Renal cortical epithelial cell (primary cell): ENCODE data around the gene TRPM1. TPM values are rescaled to one million over a fixed set of nuclear protein-coding genes. Genes with fewer than 3 reads are reported as not detected.

ENCODE experiments used
- DNase-seq: peaks from one replicate; pipeline ENCODE4 v3.0.0-alpha.2; 2011; ENCODE audit warnings: low read depth
- total RNA-seq: library from RNA; depleted of rRNA; stranded (reverse); fragments of >200 nt; gene quantifications from 2 replicates; pipeline ENCODE4 v1.2.3, GENCODE V29; 2014

TRPM1 gene
- total RNA-seq, 1 donor from 2014 or later = not detected

DNA sequence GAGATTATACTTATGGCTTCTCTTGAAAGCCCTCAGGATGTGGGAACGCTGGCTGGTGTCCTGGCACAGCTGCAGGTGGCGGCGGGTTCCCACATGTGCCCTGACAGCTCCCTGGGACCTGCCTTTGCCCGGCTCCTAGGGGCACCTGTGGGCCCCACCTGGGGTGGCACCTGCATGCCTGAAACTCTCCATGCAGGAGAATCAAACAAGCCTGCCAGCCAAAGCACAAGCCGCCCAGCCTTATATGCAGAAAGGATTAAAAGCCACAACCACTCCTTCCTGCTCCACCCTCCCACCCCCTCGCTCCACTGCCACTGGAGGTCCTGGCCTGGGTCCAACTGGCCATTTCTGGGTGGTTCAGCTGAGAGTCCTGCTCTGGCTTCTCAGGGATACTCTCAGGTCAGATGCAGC lies 18.1 kb downstream of the TRPM1 start:
- DNase-seq = peak; percentile 55

GRCh38 chr15:31082771-31083369 lies 18.7 kb downstream of the TRPM1 start:
- no peak for DNase-seq

- DNase-seq = peak; percentile 44
Observed at GRCh38 chr15:31081588-31082250, 19.8 kb downstream of the TRPM1 start.

DNA sequence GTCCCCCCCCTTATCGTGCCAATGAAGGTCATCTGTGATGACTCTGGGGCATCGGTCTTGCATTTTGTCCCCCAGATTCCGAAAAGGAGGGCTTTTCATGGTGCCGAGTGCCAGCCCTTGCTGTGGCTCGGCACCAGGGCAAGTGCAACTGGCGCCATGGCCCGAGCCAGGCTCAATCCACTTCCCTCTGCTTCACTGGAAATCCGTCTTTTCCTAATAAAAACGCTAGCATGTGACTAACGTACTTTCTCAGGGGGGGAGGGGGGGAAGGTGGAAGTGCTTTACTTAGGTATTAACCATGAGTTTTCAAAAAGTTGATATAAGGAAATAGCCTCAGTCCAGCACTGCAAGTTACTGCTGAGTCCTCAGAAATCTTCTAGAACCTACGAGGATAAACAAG lies 20.5 kb downstream of the TRPM1 start:
- no peak for DNase-seq

DNA sequence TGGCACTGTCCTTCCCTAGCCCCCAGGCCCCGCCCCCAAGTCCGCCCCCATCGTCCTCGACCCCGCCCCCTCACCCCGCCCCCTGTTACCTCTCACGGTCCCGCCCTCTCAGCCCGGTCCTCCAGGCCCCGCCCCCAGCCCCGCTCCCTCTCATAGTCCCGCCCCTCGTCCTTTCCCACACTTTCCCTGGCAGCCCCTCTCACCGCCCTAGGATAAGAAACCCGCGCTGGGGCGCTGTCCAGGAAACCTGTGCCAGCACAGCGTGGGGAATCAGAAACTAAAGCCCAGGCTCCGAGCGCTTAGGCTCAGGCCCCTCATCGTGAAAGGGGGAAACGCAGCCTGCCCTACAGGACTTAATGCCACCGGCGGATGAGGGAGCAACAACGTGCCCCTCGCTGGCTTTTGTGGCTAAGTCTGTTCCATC lies 20.9 kb downstream of the TRPM1 start:
- no peak for DNase-seq

- DNase-seq = peak; percentile 17
Observed at GRCh38 chr15:31079519-31079918, 22.0 kb downstream of the TRPM1 start.

GRCh38 chr15:31078471-31078870 lies 23.1 kb downstream of the TRPM1 start:
- no peak for DNase-seq

DNA sequence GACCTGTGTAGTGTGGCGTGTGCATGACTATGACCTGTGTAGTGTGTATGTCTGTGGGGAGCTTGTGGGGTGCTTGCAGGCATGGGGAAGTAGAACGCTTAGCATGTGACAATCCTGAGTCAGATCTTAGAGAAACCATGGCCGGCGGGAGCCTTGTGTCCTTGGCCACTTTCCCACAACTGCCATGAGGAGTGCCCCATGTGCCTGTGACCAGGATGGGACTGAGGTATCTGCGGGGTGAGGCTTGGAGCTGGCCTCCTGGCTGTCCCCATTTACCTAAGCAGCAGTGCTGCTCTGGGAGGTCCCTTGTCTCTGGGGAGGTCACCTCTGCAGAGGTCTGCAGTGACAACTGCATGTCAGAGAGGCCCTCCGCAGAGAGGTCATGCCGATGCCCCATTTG lies 23.6 kb downstream of the TRPM1 start:
- no peak for DNase-seq

DNA sequence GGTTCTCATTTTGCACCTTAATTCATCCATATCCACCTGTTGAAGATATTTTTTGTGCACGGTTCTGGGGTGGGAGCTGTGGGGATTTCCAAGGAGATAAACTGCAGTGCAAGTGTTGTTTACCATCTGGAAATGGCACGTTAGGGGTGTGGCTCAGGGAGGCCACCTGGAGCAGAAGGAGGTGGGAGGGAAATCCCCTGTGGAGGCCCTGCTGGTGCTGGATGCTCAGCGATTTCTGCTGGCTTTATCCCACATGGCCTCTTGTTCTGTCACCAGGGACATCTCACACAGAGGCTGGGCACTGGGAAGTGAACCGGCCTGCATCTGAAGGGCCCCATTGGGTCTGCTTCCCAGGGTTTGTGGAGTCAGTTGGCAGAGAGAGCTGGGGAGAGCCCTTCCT lies 24.3 kb downstream of the TRPM1 start:
- DNase-seq = no peak

GRCh38 chr15:31074321-31074720 lies 27.2 kb downstream of the TRPM1 start:
- DNase-seq = no peak

- DNase-seq = no peak
Observed at GRCh38 chr15:31070867-31071266, 30.7 kb downstream of the TRPM1 start.

DNA sequence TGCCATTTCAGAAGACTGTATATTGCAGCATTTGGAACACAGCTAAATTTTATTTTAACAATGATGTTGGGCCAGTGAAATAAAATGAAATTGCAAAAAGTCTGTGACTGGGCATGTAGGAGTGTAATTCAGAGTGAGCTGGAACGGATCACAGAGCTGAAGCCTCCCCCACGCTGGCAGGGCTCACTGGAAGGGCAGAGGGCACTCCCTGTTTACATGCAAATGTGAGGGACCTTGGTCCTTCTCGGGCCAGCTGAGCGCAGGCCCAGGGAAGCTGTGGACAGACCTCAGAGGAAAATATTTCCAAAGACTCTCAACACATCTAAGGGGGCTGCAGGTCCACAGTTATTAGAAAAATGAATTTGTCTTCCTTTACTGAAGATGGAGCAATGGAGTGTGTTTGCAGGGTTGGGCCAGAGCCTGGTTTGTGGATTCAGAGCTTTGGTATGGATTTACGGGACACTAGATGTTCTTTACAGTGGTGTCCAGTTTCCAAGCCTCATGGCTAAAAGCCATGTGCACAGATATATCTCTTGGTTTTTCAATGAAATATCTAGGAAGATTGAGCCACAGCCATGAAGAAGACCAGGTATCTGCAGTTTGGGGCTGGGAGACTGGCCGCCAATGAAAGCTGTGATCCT lies 32.0 kb downstream of the TRPM1 start:
- no peak for DNase-seq

DNA sequence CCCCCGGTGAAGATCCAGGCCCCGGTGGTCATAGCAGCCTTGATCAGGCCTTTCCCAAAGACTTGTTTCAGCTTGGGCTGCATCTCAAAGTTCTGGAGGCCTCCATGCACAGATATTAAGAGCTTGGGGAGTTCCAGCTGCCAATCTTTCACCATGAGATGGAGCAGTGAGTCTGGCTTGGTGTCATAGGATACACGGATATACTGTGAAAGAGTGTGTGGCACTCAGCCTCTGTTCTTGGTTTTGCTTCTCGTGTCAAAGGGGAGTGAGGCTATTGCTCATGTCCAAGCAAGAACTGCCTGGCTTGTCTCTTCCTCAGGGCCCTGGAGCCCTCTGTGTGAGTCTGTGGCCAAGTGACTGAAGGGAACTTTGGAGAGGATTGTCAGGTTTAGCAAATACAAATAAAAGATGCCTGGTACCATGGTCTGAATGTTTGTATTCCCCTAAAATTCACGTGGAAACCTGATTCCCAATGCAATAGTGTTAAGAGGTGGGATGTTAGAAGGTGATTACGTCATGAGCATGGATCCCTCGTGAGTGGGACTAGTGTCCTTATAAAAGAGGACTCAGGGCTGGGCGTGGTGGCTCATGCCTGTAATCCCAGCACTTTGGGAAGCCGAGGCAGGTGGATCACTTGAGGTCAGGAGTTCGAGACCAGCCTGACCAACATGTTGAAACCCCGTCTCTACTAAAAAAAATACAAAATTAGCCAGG lies 33.5 kb downstream of the TRPM1 start:
- DNase-seq = no peak

- DNase-seq = peak; percentile 71
Observed at GRCh38 chr15:31065824-31066223, 35.7 kb downstream of the TRPM1 start.

DNA sequence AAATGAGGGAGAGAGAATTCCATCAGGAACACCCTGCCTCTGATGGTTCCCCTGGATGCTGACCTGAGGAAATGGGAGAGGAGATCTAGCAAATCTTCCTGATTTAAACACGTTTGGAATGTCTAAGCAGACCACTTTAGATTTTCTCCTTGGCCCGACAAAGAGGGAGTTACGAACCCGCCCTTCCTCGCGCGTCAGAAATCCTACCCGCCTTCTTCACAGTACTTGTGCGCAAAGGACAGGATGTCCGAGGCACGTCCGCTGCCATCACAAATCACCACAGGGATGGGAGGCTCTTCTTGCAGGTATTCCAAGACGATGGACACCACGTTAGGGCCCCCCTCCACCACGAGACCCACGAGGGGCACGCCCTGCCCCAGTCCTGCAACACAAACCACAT lies 38.6 kb downstream of the TRPM1 start:
- DNase-seq = no peak

DNA sequence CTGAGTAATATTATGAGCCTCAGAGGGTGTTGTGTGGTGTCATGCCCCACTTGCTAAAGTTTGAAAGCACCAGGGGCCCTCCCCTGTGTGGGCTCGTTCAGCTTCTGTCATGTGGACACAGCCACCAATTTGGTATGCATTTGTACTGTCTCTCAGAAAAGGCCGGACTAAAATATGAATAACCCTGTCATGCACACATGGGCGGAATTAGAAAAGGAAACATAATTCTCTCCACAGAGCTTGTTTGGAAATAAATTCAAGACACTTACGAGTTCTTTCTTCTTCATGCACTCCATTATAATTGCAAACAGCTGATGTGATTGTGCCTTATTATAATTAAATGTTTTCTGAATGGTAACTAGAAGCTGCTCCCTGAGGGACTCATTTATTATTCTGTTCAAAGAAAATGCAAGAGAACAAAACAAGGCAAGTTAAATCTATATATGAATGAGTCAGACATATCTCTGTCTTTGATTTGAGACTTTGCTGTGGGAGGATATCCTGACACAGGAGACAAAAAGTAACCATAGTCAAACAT lies 39.1 kb downstream of the TRPM1 start:
- no peak for DNase-seq

- peak; percentile 52 for DNase-seq
Observed at GRCh38 chr15:31060429-31061140, 40.9 kb downstream of the TRPM1 start.

DNA sequence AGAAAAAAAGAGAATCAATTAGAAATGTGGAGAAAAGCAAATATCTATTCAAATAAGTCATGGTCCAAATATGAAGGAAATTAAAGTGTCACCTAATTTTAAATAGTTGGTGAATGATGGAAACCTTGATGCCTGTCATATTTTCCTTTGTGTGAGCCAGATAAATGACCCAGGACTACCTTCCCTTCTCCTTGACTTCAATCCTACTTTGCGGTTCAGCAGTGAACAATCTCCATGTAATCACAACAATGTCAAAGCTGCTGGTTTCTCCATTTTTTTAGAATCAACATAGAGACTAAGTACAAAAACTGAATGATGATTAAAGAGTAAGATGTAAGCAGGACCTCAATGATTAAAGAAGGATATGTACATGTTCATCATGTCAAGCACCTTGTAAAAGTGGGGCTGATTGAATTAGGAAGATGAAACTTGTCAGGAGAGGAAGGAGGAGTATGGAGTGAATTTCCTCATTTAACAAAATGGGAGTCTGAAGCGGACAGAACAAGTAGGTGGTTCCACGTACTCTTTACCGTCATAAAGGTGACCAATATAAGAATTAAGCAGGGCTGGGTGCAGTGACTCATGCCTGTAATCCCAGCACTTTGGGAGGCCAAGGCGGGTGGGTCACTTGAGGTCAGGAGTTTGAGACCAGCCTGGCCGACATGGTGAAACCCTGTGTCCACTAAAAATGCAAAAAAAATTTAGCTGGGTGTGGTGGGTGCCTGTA lies 43.1 kb downstream of the TRPM1 start:
- no peak for DNase-seq

GRCh38 chr15:31051496-31052080 lies 49.9 kb downstream of the TRPM1 start:
- DNase-seq = no peak

DNA sequence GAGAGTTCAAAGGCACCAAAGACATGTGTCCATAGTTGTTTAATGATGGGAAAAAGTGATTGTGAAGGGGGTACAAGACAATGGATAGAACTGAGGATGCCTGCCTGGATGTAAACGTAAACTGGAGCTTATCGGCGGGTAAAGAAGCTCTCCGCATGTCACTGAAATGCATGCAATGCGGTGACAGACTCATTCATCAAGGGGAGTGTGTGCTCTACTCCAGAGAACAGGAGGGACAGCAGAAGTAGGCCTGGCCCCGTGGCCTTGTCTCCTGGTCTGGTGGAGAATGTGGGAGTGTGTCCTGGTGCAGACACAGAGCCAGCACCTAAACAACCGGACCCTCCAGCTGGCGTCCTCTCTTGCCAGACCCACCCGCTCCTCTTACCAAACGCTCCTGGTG lies 50.6 kb downstream of the TRPM1 start:
- no peak for DNase-seq
